ENCODE data around the gene ARFGAP2. TPM values are rescaled to one million over a fixed set of nuclear protein-coding genes. Genes with fewer than 3 reads are reported as not detected.
"Not testable (repeated sequence)": the region's sequence is repeated elsewhere in the genome, so short reads cannot be mapped to it uniquely, and the experiment has no call there.

Gene ARFGAP2
- total and polyA plus RNA-seq, 2 donors from 2014 or later: 59.3 to 87.5 TPM

- no peak for TF ChIP-seq CTCF (IDR thresholded peaks at IDR 0.05; ENCODE audit: borderline replicate concordance, extremely low read depth, insufficient read depth)
Measured at GRCh38 chr11:47202576-47202975, 25.9 kb upstream of the ARFGAP2 start.

GRCh38 chr11:47201015-47201414, 24.3 kb upstream of the ARFGAP2 start:
- no peaks in the 10 kb centered on the region for H3K27me3 ChIP-seq (ENCODE audit: control insufficient read depth, insufficient read depth, low read length)
- FAIRE-seq: no peak
- intact Hi-C loops (cut with DNase I): no loop called here

More at GRCh38 chr11:47202576-47202975, 25.9 kb upstream of the ARFGAP2 start:
- FAIRE-seq (no peak), DNase-seq (no peak)
- Histone ChIP-seq H3K9me3 (ENCODE audit: control insufficient read depth in 2 of 3, insufficient read depth in 1 of 3, low read length in 3 of 3) (no peaks in the 10 kb centered on the region), H3K27ac (ENCODE audit: low read depth in 2 of 2, low read length in 2 of 2) (no peak overlapping the region), H3K27me3 (ENCODE audit: control insufficient read depth, insufficient read depth, low read length) (no peaks in the 10 kb centered on the region), H3K4me3 (ENCODE audit: low read length in 3 of 3) (no peak overlapping the region), H3K9ac (ENCODE audit: low read length in 3 of 3) (no peak overlapping the region), H3K36me3 (ENCODE audit: control insufficient read depth in 2 of 3, insufficient read depth in 3 of 3, low read length in 3 of 3) (no peaks in the 10 kb centered on the region), H3K4me1 (ENCODE audit: control insufficient read depth in 2 of 3, insufficient read depth in 2 of 3, low read depth in 1 of 3, low read length in 3 of 3) (no peaks in the 10 kb centered on the region)
- intact Hi-C loops (cut with DNase I): no loop called here

GRCh38 chr11:47198161-47198560, 21.5 kb upstream of the ARFGAP2 start:
- H3K4me3 ChIP-seq (ENCODE audit: low read length in 3 of 3); H3K4me1 ChIP-seq (ENCODE audit: control insufficient read depth in 2 of 3, insufficient read depth in 2 of 3, low read depth in 1 of 3, low read length in 3 of 3); H3K9ac ChIP-seq (ENCODE audit: low read length in 3 of 3); H3K9me3 ChIP-seq (ENCODE audit: control insufficient read depth in 2 of 3, insufficient read depth in 1 of 3, low read length in 3 of 3); H3K27me3 ChIP-seq (ENCODE audit: control insufficient read depth, insufficient read depth, low read length); H3K27ac ChIP-seq (ENCODE audit: low read depth in 2 of 2, low read length in 2 of 2); H3K36me3 ChIP-seq (ENCODE audit: control insufficient read depth in 2 of 3, insufficient read depth in 3 of 3, low read length in 3 of 3); intact Hi-C loops (cut with DNase I); DNase-seq; FAIRE-seq: not testable (repeated sequence)

More at GRCh38 chr11:47201015-47201414, 24.3 kb upstream of the ARFGAP2 start:
- no peak overlapping the region for H3K9ac ChIP-seq (ENCODE audit: low read length in 3 of 3)
- H3K36me3 ChIP-seq (ENCODE audit: control insufficient read depth in 2 of 3, insufficient read depth in 3 of 3, low read length in 3 of 3): no peaks in the 10 kb centered on the region
- no peak overlapping the region for H3K4me3 ChIP-seq (ENCODE audit: low read length in 3 of 3)
- no peak overlapping the region for H3K27ac ChIP-seq (ENCODE audit: low read depth in 2 of 2, low read length in 2 of 2)
- DNase-seq: no peak
- no peaks in the 10 kb centered on the region for H3K9me3 ChIP-seq (ENCODE audit: control insufficient read depth in 2 of 3, insufficient read depth in 1 of 3, low read length in 3 of 3)
- TF ChIP-seq CTCF (IDR thresholded peaks at IDR 0.05; ENCODE audit: borderline replicate concordance, extremely low read depth, insufficient read depth): no peak
- no peaks in the 10 kb centered on the region for H3K4me1 ChIP-seq (ENCODE audit: control insufficient read depth in 2 of 3, insufficient read depth in 2 of 3, low read depth in 1 of 3, low read length in 3 of 3)

GRCh38 chr11:47192111-47192510, 15.4 kb upstream of the ARFGAP2 start:
- Histone ChIP-seq H3K36me3 (ENCODE audit: control insufficient read depth in 2 of 3, insufficient read depth in 3 of 3, low read length in 3 of 3) (no peaks in the 10 kb centered on the region), H3K9me3 (ENCODE audit: control insufficient read depth in 2 of 3, insufficient read depth in 1 of 3, low read length in 3 of 3) (no peaks in the 10 kb centered on the region), H3K4me1 (ENCODE audit: control insufficient read depth in 2 of 3, insufficient read depth in 2 of 3, low read depth in 1 of 3, low read length in 3 of 3) (peaks cover 0 to 4% (median under 1%) of the 10 kb centered on the region in 3 donors), H3K27me3 (ENCODE audit: control insufficient read depth, insufficient read depth, low read length) (no peaks in the 10 kb centered on the region), H3K27ac (ENCODE audit: low read depth in 2 of 2, low read length in 2 of 2) (no peak overlapping the region), H3K4me3 (ENCODE audit: low read length in 3 of 3) (no peak overlapping the region), H3K9ac (ENCODE audit: low read length in 3 of 3) (no peak overlapping the region)
- intact Hi-C loops (cut with DNase I): no loop called here
- FAIRE-seq (no peak), DNase-seq (no peak)
- TF ChIP-seq CTCF (IDR thresholded peaks at IDR 0.05; ENCODE audit: borderline replicate concordance, extremely low read depth, insufficient read depth): no peak

- H3K27ac ChIP-seq (ENCODE audit: low read depth in 2 of 2, low read length in 2 of 2); H3K9me3 ChIP-seq (ENCODE audit: control insufficient read depth in 2 of 3, insufficient read depth in 1 of 3, low read length in 3 of 3); FAIRE-seq; H3K4me3 ChIP-seq (ENCODE audit: low read length in 3 of 3); H3K27me3 ChIP-seq (ENCODE audit: control insufficient read depth, insufficient read depth, low read length); intact Hi-C loops (cut with DNase I); H3K9ac ChIP-seq (ENCODE audit: low read length in 3 of 3); H3K36me3 ChIP-seq (ENCODE audit: control insufficient read depth in 2 of 3, insufficient read depth in 3 of 3, low read length in 3 of 3); DNase-seq; H3K4me1 ChIP-seq (ENCODE audit: control insufficient read depth in 2 of 3, insufficient read depth in 2 of 3, low read depth in 1 of 3, low read length in 3 of 3): not testable (repeated sequence)
Measured at GRCh38 chr11:47191137-47191536, 14.5 kb upstream of the ARFGAP2 start.

Data from kidney (tissue), 14 donors.